Mesenteric fat pad (tissue), 1 donor: ENCODE measurements around the gene EMP1. TPM values are rescaled to one million over a fixed set of nuclear protein-coding genes. Genes with fewer than 3 reads are reported as not detected.

Experiments used
- DNase-seq: peaks from one replicate; pipeline ENCODE4 v3.0.0-alpha.2; 2020; ENCODE audit warnings: low spot score
- total RNA-seq: library from RNA; stranded (reverse); fragmentation: NEBNext Ultra II Directional; extraction: Animal tissue kit (Norgen Biotek cat#: 25700); gene quantifications from one replicate; pipeline ENCODE4 v1.2.1, GENCODE V29; 2021
- donor health status: DM: yes; HTN: yes; CAD: no.

EMP1 gene
- total RNA-seq, 1 donor from 2014 or later: 1,519 TPM

GRCh38 chr12:13195785-13196129 lies 769 bp upstream of the EMP1 start:
- DNase-seq: no peak

GRCh38 chr12:13197032-13197431 lies 506 bp downstream of the EMP1 start:
- DNase-seq: no peak

GRCh38 chr12:13197526-13198143 lies 1.1 kb downstream of the EMP1 start:
- no peak for DNase-seq

- no peak for DNase-seq
Observed at GRCh38 chr12:13198241-13198640, 1.7 kb downstream of the EMP1 start.

- DNase-seq: no peak
Observed at GRCh38 chr12:13198876-13199275, 2.4 kb downstream of the EMP1 start.

- DNase-seq: no peak
Observed at GRCh38 chr12:13199592-13199991, 3.1 kb downstream of the EMP1 start.

GRCh38 chr12:13200841-13201240 lies 4.3 kb downstream of the EMP1 start:
- no peak for DNase-seq

- no peak for DNase-seq
Observed at GRCh38 chr12:13203034-13203922, 6.8 kb downstream of the EMP1 start.

GRCh38 chr12:13204428-13204827 lies 7.9 kb downstream of the EMP1 start:
- DNase-seq: no peak

GRCh38 chr12:13205809-13206559 lies 9.5 kb downstream of the EMP1 start:
- DNase-seq: peak; percentile 33

GRCh38 chr12:13206560-13206897 lies 10.0 kb downstream of the EMP1 start:
- no peak for DNase-seq

- no peak for DNase-seq
Observed at GRCh38 chr12:13208533-13209435, 12.3 kb downstream of the EMP1 start.

- DNase-seq: no peak
Observed at GRCh38 chr12:13209436-13210235, 13.1 kb downstream of the EMP1 start.

- DNase-seq: no peak
Observed at GRCh38 chr12:13210236-13211190, 14.0 kb downstream of the EMP1 start.

GRCh38 chr12:13211191-13211858 lies 14.8 kb downstream of the EMP1 start:
- DNase-seq: no peak

GRCh38 chr12:13211859-13212664 lies 15.5 kb downstream of the EMP1 start:
- DNase-seq: no peak

- no peak for DNase-seq
Observed at GRCh38 chr12:13215056-13215455, 18.5 kb downstream of the EMP1 start.

GRCh38 chr12:13218641-13219040 lies 22.1 kb downstream of the EMP1 start:
- DNase-seq: no peak
